Common myeloid progenitor, CD34-positive (primary cell): Measurements from ENCODE around the gene LIG1.

Experiments used
- CTCF ChIA-PET: fragments of 350-600 bp; sonication (Branson Sonifier 250); formaldehyde crosslinking; loops from one replicate; lab custom pipeline; 2021; ENCODE audit warnings: antibody characterized with exemption; lab: Charles Lee
- POLR2A ChIA-PET: fragments of 350-600 bp; sonication (Branson Sonifier 250); formaldehyde crosslinking; loops from one replicate; lab custom pipeline; 2021; ENCODE audit warnings: antibody characterized with exemption; lab: Charles Lee
- DNase-seq, 3 donors: peaks; one replicate each; pipeline versions ENCODE4 v3.0.0 to v3.0.0-alpha.2; 2013
- H3K27ac ChIP-seq, 2 experiments: 1 replicate in 1 of 2; 2 replicates in 1 of 2; pipeline ENCODE4 v1.7.0; 2013; ENCODE audit warnings: inconsistent platforms in 2 of 2, low read length in 2 of 2, mild to moderate bottlenecking in 2 of 2, low read depth in 1 of 2, moderate library complexity in 1 of 2; ENCODE audit not compliant: severe bottlenecking in 2 of 2, insufficient read depth in 1 of 2, poor library complexity in 1 of 2
- H3K27me3 ChIP-seq, 5 experiments: replicated peaks in 2 of 5; 1 replicate in 3 of 5; 2 replicates in 2 of 5; pipeline versions ENCODE4 v1.6.1 to v1.7.0; 2013; ENCODE audit warnings: low read length in 4 of 5, mild to moderate bottlenecking in 2 of 5, moderate library complexity in 2 of 5, inconsistent platforms in 1 of 5; ENCODE audit not compliant: insufficient read depth in 5 of 5, control insufficient read depth in 4 of 5
- H3K36me3 ChIP-seq, 4 experiments: 1 replicate in 2 of 4; 2 replicates in 2 of 4; pipeline versions ENCODE4 v1.6.1 to v1.7.0; 2013; ENCODE audit warnings: low read length in 3 of 4, control low read depth in 1 of 4, mild to moderate bottlenecking in 1 of 4; ENCODE audit not compliant: control insufficient read depth in 4 of 4, insufficient read depth in 4 of 4
- H3K4me1 ChIP-seq, 4 experiments: 1 replicate in 3 of 4; 2 replicates in 1 of 4; pipeline versions ENCODE4 v1.6.1 to v1.7.1; 2013; ENCODE audit warnings: low read length in 3 of 4, mild to moderate bottlenecking in 3 of 4, control low read depth in 1 of 4, inconsistent platforms in 1 of 4, moderate library complexity in 1 of 4; ENCODE audit not compliant: control insufficient read depth in 4 of 4, insufficient read depth in 4 of 4; ENCODE audit errors: control extremely low read depth in 1 of 4
- H3K4me3 ChIP-seq, 7 experiments: 1 replicate in 4 of 7; 2 replicates in 3 of 7; pipeline versions ENCODE4 v1.5.1 to v1.7.0; 2013; ENCODE audit warnings: mild to moderate bottlenecking in 7 of 7, low read length in 6 of 7, moderate library complexity in 6 of 7, inconsistent platforms in 2 of 7, low read depth in 2 of 7, control low read depth in 1 of 7; ENCODE audit not compliant: insufficient read depth in 4 of 7, control insufficient read depth in 1 of 7; ENCODE audit errors: extremely low read depth in 1 of 7
- H3K9me3 ChIP-seq, 5 experiments: 1 replicate in 4 of 5; 2 replicates in 1 of 5; pipeline versions ENCODE4 v1.6.1 to v1.7.1; 2013; ENCODE audit warnings: low read length in 4 of 5, mild to moderate bottlenecking in 2 of 5, inconsistent platforms in 1 of 5, low read depth in 1 of 5, moderate library complexity in 1 of 5; ENCODE audit not compliant: control insufficient read depth in 4 of 5, insufficient read depth in 2 of 5; ENCODE audit errors: control extremely low read depth in 1 of 5
- WGBS: methylation state at CpG from one replicate; pipeline ENCODE4 v1.1.5; 2013; ENCODE audit not compliant: insufficient coverage; 5-methylcytosine and 5-hydroxymethylcytosine counted together

The LIG1 gene

DNA sequence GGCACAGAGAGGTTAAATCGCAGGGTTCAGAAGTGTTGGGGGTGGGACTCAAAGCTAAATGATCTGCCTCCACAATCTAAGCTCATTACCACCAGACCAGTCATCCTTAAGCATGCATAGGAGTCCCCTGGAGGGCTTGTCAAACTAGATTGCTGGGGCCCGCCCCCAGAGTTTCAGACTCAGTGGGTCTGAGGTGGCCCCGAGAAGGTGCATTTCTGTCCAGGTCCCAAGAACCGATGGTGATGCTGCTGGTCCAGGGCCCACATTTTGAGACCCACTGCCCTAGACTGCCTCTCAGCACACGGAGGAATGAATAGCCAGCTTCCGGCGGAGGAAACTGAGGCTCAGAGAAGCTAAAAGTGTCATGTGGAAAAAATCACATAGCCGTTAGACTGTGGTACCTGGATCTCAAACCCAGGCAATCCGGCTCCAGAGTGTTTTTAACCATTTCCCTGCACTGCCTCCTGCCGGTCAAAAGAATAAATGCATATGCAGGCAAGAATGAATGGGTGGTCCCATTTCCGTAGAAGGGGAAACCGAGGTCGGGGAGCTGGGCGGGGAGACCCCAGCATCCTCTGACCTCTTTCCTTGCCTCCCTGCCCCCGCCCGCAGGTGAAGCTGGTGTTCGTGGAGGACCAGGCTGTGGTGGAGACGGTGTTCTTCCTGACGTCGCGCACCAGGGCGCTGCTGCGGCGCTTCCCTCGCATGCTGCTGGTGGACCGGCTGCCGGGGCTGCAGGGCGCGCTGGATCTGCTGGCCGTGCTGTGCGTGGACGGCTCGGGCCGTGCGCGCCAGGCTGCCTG is 24.1 kb upstream of the LIG1 start:
- no peaks in the 10 kb centered on the region for H3K27me3 ChIP-seq
- WGBS = 80% methylated on average over 35 of the region's 36 CpGs
- peaks cover 0 to 9% (median 4%) of the 10 kb centered on the region in 4 experiments for H3K4me1 ChIP-seq
- H3K36me3 ChIP-seq = peaks cover 0 to 10% (median 5%) of the 10 kb centered on the region in 4 experiments
- H3K27ac ChIP-seq = no peak overlapping the region
- H3K9me3 ChIP-seq = no peaks in the 10 kb centered on the region
- peak; percentile 22 to 47 (median 27) for DNase-seq
- H3K4me3 ChIP-seq = no peak overlapping the region
- ChIA-PET CTCF (interaction anchor here (0.6 to 1.9 kb wide), 8 partner anchors 9 to 118 kb away, joined by 3 to 11 read pairs (median 3); no protein-coding TSS in a partner anchor), POLR2A (no interaction called here)

DNA sequence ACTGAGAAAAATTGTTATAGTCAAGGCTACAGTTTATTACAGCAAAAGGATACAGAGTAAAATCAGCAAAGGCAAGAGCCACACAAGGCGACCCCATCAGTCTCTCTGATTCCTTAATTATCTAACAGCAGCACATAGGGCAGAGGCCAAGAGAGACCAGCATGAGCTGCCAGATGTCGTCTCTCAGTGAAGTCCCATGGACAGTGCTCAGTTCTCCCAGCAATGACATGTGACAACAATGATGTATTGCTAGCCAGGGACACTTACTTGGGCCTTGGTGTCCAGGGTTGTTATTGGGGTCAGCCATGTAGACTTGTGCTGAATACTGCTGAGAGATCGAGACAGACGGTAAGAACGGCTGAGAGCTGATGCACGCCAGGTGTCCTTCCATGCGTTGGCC is 22.6 kb upstream of the LIG1 start:
- POLR2A ChIA-PET = no interaction called here
- CTCF ChIA-PET = interaction anchor here (1.0 kb wide), 2 partner anchors 10 to 13 kb away, joined by 3 read pairs; no protein-coding TSS in a partner anchor

DNA sequence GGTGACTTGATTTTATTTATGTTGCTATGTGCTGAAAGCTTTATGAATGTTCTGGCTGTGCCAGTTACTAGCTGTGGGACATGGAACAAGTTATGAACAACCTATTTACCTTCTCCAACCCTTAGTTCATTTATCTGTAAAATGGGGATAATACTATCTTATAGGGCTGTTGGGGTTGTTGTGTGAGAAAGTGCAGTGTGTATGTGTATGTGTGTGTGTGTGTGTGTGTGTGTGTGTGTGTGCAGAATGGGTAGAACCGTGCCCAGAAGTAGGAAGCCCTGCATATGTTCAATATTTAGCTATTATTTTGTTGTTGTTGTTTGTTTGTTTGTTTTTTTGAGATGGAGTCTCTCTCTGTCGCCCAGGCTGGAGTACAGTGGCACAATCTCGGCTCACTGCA is 20.7 kb upstream of the LIG1 start:
- CTCF ChIA-PET = interaction anchor here (0.6 to 2.7 kb wide), 5 partner anchors 9 to 38 kb away, joined by 3 to 12 read pairs (median 3); no protein-coding TSS in a partner anchor
- H3K36me3 ChIP-seq = peaks cover 6 to 22% (median 15%) of the 10 kb centered on the region in 4 experiments
- no peak overlapping the region for H3K27ac ChIP-seq
- no peak for DNase-seq
- POLR2A ChIA-PET = no interaction called here
- no peak overlapping the region for H3K4me3 ChIP-seq
- WGBS = 100% methylated on average over 2 of the region's 3 CpGs
- H3K9me3 ChIP-seq = peaks cover 0 to 2% (median 0%) of the 10 kb centered on the region in 5 experiments
- no peaks in the 10 kb centered on the region for H3K27me3 ChIP-seq
- H3K4me1 ChIP-seq = no peaks in the 10 kb centered on the region

More for the DNA sequence above, 22.6 kb upstream of the LIG1 start:
- Histone ChIP-seq H3K9me3 (peaks cover 0 to 2% (median 0%) of the 10 kb centered on the region in 5 experiments), H3K27ac (no peak overlapping the region), H3K4me3 (no peak overlapping the region), H3K4me1 (peaks cover 0 to 9% (median 4%) of the 10 kb centered on the region in 4 experiments), H3K36me3 (peaks cover 6 to 19% (median 14%) of the 10 kb centered on the region in 4 experiments), H3K27me3 (no peaks in the 10 kb centered on the region)
- no peak for DNase-seq
- 89% methylated on average over 7 of the region's 7 CpGs for WGBS

DNA sequence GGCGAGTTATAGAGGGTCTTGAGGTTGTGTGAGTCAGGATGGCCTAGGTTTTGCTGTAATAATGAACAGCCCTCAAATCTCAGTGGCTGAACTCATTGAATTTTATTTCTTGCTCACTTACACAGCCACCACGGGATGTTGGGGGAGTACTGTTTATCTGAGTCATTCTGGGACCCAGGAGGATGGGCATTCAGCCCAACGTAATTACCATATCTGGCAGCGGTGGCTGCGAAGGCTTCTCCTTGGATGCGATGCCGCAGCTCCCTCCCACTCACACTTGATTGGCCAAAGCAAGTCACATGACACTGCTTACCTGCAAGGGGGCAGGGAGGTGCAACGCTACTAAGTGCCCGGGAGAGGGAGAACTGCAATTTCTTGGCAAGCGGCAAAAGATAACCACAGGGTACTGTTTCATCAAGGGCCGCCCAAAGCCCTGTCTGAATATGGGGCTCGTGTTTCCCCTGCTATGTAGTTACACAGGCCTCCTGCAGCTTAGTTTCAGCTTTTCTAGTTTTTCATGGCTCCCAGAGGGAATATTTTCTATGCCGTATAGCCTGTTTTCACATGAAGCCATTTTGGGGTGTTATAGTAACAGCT is 20.2 kb upstream of the LIG1 start:
- H3K27me3 ChIP-seq = no peaks in the 10 kb centered on the region
- CTCF ChIA-PET = interaction anchor here (0.6 to 2.7 kb wide), 5 partner anchors 10 to 37 kb away, joined by 3 to 12 read pairs (median 3); no protein-coding TSS in a partner anchor
- peaks cover 6 to 22% (median 15%) of the 10 kb centered on the region in 4 experiments for H3K36me3 ChIP-seq
- H3K9me3 ChIP-seq = peaks cover 0 to 2% (median 0%) of the 10 kb centered on the region in 5 experiments
- POLR2A ChIA-PET = no interaction called here
- H3K4me1 ChIP-seq = no peaks in the 10 kb centered on the region
- 97% methylated on average over 11 of the region's 13 CpGs for WGBS
- H3K27ac ChIP-seq = no peak overlapping the region
- no peak overlapping the region for H3K4me3 ChIP-seq
- peak in 2 of 3 donors; percentile 44 to 81 for DNase-seq

DNA sequence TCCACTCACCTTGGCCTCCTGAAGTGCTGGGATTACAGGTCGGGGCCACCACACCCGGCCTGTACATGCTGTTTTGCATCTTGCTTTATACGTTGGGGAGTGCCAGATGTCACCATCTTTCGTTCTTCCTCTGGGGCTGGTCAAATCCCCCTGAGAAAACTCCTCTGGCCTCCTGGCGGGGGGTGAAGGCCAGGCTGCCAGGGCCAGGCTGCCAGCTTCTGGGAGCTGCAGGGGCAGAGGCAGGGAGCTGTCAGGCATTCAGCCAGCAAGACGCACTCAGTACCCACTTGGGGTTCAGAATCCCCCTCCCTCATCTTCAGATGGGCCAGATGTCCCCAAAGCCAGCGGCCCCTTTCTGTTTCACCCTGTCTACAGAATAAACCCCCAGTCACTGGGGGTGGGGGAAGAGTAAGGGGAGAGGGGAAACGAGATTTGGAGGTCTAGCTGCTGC is 16.4 kb upstream of the LIG1 start:
- Histone ChIP-seq H3K9me3 (peaks cover 0 to 9% (median 4%) of the 10 kb centered on the region in 5 experiments), H3K27me3 (no peaks in the 10 kb centered on the region), H3K4me1 (no peaks in the 10 kb centered on the region), H3K27ac (no peak overlapping the region), H3K4me3 (no peak overlapping the region), H3K36me3 (peaks cover 6 to 29% (median 20%) of the 10 kb centered on the region in 4 experiments)
- ChIA-PET POLR2A (no interaction called here), CTCF (no interaction called here)
- DNase-seq = no peak
- 100% methylated on average over 6 of the region's 8 CpGs for WGBS

DNA sequence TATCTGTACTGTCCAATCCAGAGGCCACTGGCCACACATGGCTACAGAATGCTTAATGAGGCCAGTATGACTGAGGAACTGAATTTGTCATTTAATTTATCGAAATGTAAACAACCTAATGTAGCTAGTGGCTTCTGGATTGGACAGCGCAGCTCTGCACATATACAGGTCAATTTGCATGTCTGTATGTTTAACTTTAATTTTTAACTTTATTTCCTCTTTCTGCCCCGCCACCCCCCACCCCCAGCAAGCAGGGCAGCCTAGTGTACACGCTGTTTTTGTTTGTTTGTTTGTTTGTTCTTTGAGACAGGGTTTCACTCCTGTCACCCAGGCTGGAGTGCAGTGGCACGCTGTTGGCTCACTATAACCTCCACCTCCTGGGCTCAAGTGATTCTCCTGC is 15.9 kb upstream of the LIG1 start:
- Histone ChIP-seq H3K4me3 (no peak overlapping the region), H3K27ac (no peak overlapping the region), H3K36me3 (peaks cover 10 to 34% (median 22%) of the 10 kb centered on the region in 4 experiments), H3K4me1 (no peaks in the 10 kb centered on the region), H3K9me3 (peaks cover 0 to 14% (median 9%) of the 10 kb centered on the region in 5 experiments), H3K27me3 (no peaks in the 10 kb centered on the region)
- CTCF ChIA-PET = no interaction called here
- no peak for DNase-seq
- whole genome bisulfite sequencing = 100% methylated on average over 2 of the region's 5 CpGs
- POLR2A ChIA-PET = no interaction called here
